ENCODE measurements around the gene SOX14.

The SOX14 gene

DNA sequence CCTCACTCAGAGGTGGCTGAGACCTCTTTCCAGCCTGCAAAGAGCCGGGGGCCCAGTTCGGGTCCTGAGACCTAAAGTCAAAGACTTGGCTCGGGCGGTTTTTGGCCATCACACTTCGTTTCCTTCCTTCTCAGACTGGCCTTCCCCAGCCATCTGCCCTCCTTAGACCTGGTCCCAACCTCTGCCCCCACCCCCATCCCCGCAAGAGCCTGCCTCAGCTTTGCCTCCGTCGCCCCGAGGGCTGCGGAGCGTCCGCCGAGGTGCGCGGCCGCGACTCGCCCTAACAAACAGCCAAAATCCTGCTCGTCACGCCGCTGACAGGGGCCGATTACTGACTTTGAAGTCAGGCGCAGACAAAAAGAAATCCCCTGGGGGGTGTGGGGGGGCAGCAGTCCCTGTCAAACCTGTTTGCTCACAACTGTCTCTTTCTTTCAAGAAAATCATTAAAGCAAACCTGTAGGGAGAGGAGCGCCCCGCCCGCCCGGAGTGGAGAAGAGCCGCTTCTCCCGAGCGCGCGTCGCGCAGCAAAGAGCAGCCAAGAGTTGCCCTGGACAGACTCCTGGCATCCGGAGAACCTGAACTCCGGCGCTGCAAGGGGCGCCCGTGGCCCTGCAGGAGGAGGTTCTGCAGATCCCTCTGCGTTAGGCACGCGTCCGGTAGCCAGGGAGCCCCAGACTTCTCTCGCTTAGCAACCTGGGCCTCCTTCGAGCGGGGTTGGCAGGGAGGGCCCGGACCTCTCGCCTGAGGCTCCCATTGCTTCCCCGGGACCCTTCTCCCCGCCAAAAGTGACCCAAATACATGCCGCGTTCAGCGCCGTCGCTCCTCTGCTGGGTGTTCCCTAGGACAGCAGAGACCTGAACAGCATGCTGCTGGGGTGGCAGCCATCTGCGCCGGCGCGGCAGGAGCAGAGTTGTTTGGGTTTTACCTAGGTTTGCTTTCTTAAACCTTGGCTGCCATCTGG lies 4.5 kb downstream of the SOX14 start:
- no peak for DNase-seq

DNA sequence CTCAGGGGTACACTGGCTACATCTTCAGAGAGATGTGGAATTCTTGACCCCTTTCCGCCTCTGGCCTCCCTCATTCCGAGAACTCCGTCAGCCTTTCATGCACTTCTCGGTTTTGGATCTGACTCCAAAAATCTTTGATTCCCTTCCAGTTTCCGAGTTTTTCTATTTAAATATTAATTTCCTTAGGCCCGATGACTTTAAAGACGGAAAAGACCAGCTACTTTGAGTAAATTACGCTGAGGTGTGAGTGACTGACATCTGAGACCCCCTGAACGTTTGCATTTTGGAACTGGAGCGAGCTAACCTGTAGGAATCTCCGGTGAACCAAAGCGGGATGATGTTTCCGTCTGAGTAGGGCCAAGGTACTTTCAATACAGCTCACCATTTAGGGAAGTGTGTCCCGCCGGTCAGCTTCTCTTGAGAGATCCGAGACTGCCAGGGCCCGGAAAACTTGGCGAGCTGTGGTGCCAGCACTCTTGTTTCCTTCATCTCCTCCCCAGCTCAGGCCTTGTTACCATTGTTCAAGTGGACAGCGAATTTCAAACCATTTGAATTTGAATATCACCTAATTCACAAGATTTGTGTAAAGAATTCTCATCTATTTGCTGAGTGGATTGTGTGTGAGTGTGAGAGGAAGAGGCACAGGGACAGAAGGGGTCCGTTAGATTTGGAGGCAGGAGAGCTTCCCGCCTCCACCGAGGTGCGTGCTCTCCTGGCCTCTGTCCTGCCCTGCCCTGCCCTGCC lies 5.4 kb downstream of the SOX14 start:
- DNase-seq = no peak

DNA sequence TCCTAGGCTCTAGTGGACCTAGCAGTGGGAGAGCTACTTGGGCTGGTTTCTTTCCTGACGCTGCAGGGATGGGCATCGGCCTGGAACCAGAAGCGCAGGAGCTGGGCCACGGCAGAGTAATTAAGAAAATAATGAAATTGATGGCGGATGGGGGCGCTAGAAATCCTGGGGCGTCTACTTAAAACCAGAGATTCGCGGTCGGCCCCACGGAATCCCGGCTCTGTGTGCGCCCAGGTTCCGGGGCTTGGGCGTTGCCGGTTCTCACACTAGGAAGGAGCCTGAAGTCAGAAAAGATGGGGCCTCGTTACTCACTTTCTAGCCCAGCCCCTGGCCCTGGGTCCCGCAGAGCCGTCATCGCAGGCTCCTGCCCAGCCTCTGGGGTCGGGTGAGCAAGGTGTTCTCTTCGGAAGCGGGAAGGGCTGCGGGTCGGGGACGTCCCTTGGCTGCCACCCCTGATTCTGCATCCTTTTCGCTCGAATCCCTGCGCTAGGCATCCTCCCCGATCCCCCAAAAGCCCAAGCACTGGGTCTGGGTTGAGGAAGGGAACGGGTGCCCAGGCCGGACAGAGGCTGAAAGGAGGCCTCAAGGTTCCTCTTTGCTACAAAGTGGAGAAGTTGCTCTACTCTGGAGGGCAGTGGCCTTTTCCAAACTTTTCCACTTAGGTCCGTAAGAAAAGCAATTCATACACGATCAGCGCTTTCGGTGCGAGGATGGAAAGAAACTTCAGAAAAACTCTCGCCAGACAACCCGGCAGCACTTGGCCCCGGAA lies 6.1 kb downstream of the SOX14 start:
- no peak for DNase-seq

DNA sequence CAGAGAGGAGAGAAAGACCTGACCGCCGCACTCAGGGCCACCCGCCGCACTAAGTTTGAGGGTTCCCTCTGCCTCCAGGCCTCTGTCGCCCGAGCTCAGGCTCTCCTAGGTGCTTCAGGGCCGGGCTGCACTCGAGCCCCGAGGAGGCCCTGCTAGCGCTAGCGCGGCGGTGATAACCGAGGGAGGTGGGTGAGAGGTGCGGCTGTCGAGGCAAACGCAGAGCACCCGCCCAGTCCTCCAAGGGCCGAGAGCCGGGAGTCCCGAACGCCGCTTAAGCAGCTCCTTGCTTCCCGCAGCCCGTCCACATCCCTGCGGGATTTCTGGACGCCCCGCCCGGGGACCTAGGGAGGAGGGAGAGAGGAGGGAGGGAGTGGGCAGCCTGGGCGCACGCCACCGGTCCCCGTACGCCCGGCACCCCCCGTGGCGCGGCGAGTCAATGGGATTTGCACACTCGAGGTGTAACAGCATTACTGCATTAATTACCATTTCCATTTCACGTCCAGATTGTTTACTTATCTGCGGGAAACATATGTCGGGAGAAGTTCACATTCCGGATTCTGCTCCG lies 6.8 kb downstream of the SOX14 start:
- no peak for DNase-seq

DNA sequence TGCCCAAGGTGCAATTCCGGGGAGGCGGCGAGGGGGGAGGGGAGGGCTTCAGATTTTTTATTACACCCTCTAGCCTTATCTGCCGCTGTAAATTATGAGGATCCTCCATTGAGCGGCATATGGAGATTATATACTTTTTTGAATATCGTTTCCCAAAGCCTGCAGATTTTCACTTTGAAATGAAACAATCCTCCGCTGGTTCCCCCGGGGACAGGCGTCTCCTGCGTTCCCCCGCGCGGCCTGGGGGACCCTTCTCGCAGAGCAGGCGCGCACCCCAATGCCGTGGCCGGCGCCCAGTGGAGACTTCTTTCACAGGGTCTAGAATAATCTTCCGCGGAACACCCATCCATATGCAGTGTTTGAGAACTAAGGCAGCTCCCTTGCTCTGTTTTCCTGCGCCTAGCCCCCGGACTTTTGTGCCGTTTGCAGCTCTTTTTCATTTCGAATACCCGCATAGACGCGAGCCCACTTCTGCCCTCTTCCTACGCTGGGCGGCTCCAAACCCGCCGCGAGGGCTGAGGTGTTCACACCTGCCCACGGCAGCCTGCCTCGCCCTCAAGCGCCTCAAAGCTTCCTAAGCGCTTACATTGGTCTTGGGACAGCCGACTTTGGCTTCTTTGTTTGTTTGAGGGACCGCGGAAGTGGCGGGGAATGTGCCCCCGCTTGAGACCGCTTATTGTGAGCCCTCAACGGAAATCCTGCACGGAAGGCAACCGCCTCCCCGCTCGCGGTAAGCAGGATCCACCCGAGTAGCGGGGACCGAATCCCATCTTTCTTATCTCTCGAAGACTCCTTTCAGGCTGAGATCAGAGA lies 7.5 kb downstream of the SOX14 start:
- no peak for DNase-seq

DNA sequence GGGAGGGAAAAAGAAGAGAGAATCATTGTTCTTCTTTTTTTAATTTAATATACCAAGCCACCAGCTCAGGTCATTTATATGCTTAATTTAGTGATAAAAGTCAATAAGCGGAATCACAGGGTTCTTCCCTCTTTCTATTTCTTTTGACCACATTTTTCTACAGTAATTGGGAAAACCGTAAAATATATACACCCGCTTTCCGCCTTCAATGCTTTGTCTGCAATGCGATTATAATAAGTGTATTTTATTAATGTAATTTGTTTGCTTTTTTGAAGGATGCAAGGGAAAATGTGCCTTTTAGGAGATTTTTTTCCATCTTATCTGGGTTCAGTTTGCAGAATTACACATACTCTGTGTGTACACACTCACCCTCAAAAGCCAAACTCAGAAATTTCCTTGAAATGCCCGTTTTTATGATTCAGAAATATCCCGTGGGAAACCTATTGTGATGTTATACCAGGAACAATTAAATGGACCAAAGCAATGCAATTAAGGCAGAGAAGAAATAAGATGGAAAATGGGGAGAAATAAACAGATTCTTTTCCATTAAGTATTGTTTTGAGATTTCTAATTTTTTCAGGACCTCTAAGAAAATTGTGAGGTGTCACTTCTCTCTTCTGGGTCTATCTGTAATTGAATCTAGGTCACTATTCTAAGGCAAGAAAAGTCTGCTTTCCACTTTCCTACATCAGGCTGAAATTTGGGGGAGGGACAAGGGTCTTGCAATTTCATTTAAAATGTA lies 8.3 kb downstream of the SOX14 start:
- no peak for DNase-seq

DNA sequence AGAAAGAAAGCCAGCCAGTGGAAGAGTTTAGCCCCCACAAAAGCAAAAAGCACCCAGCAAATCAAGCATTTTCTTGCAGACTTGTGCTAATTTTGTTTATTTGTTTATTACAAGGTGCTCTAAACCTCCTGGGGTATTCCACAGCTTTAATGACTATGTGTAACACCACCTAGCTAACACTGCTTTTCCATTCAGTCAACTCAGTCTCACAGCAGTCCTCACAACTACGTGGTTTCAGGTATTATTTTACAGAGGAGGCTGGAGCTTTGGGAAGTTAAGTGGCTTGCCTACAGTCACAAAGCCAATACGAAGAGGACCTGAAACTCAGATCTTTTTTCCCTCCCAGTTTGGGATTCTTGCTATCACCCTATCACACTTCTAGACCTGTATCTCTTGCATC lies 14.8 kb downstream of the SOX14 start:
- no peak for DNase-seq

DNA sequence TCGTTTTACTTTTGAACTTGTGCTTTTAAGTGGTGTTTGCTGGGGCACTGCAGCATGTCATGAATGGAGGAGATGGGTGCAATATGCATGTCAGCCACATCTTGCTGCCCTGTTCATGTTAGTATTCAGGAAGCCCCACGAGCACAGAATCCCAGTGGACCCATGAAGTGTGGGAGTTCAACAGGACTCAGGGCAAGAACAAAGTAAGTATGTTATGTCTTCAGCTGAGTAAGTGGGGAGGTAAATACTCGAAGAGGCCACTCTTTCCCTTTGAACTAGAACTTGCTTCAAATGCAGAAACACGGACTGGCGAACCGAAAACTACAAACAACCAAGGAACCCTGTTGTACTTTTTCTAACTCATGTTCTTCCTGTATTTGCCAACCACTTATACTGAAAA lies 23.4 kb downstream of the SOX14 start:
- no peak for DNase-seq

DNA sequence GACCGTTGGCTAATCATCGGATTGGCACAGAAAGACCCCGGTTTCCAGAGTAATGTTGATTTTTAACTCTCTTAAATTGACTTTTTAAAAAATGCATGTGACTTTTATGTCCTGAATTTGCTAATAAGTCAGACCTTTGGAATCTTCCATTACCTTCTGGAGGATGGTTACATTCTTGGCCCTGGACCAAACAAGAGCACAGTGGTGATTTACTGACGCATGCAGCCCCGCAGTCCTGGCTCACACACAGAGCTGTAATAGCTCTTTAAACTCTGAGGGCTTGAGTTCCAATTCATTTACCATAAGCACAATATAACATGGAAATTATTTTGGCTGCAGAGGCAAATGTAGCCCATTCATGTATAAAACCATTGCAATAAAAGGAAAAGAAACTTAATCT lies 25.1 kb downstream of the SOX14 start:
- DNase-seq = no peak

DNA sequence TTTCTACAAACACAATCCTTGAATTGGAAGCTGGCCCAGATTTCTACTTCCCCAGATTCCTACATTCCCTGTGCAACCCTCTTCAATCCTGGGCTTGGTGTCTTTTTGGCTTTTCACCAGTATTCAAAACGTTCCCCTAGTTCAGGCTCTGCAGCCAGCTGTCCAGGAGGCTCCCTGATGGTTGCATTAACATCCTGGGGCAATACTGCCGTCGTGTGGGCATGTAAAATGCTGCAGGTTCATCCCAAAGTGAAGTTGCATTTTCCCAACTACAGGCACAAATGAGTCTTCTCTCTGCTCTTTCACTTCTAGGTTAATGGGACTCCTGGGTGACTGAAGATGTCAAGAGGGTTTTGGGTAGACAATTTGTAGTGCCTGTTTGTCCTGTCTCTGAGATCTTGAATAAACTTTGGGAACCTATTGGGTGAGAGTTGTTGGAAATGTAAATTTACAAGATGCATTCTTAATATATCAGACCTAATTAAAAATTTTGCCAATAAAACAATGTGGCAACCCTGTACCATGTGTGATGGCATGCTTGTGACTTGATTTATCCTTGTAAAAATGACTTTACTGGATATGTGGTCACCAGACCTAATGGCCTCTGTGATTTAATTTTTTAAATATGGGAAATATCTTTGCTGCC lies 28.6 kb downstream of the SOX14 start:
- no peak for DNase-seq

DNA sequence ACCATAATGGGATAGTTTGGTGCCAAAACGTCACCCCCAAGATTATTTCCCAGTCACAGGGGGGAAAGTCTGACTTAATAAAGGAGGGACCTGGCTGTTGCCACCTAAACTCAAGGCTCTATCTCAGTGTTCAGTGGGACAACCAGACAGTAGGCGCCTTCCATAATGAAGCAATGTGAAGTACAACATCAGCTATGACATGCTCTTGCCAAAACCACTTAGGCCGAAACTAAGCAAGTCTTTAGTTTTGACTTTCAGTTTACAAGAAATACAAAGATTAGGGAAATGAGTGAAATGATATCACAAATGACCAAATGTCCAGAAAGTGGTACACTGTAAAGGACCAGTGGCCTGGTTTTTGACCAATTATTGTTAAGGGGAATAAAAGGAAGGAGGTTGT lies 32.9 kb downstream of the SOX14 start:
- no peak for DNase-seq

DNA sequence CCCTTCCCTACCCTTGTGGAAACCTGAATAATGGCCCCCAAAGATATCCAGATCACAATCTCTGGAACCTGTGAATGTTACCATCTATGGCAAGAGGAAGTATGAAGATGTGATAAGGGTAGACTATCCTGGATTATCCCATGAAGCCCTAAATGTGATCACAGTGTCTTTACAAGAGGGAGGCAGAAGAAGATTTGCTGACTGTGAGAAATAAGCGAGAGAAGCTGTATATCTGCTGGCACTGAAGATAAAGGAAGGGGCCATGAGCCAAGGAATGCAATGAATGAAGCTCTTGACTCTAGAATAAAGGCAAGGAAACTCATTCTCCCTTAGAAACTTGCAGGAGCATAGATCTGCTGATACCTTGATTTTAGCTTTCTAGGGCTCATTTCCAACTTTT lies 39.1 kb downstream of the SOX14 start:
- no peak for DNase-seq

DNA sequence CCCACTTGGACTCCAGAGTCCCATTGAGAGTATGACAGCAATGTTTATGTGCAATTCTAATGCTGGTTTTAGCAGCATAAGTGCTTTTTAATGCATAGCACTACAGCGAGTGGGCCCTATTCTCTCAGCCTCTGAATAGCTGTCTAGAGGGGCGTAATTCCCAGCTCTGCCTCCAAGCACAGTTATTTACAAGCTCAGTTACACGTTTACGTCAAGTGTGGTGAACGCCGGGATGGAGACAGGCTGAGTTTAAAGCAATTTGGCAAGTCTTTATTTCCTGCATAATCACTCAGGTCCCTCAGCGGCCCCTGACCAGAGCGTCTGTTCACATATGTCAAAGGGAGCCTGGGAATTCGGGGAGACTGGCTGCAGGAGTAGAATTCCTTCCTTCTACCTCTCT lies 43.9 kb downstream of the SOX14 start:
- DNase-seq = no peak

DNA sequence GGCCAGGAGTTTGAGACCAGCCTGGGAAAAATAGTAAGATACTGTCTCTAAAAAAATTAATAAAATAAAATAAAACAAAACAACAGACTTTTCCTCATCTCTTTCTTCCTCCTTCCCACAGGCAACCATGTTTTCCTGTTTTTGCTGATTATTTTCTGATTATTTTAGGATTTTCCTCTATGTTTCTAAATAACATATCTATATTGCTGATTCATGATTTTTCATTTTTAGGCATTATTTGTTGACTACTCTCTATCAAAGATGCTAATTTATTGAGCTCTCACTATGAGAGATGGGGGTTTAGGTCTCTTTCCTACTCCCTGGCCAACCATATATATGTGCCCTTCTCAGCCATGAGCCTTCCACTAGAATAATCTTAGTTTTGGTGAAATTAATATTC lies 45.4 kb downstream of the SOX14 start:
- DNase-seq = no peak

DNA sequence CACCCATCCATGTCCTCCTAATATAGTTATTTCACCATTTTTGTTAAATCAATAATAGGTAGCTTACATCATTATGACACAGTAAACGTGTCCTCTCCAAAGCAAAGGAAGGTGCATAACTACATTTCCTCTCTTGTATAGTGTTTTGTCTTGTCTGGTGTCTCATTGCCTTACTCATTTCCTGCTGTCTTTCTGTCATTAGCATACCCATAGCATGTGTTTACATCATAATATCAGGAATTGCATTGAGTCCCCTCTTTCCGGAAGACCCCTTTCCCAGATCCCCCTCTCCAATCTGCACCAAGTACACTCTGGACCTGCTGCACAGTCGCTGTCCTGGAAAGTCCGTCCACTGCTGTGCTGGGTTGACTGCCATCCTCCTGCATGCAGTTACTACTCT lies 47.9 kb downstream of the SOX14 start:
- DNase-seq = no peak

DNA sequence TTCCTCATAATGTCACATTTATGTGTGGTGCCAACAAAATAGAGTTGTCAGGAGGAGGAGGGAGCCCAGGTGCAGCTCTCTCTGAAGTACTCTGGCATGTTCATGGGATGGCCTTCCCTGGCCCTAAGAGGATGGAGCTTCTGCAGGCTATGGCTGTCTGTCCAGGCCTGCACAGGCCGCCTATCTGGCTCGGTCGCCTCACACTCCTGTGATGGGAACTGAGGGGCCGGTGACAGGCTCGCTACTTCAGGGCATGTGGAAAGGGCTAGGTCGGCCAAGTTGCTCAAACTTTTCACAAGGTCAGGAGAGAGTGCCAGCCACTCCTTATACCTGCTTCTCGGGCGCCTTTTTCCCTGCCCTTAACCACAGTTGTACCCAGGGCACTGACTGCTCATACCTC lies 51.1 kb downstream of the SOX14 start:
- DNase-seq = no peak
